Stimulated activated naive CD4-positive, alpha-beta T cell treated with Interleukin-2 at 50 U/mL for 16 hours (primary cell): ENCODE measurements around the gene SNX32.
"Not testable (repeated sequence)": the region's sequence is repeated elsewhere in the genome, so short reads cannot be mapped to it uniquely, and the experiment has no call there.

Source experiments
- DNase-seq: peaks from one replicate; lab custom pipeline; 2025; lab: John Stamatoyannopoulos, UW

SNX32 gene

DNA sequence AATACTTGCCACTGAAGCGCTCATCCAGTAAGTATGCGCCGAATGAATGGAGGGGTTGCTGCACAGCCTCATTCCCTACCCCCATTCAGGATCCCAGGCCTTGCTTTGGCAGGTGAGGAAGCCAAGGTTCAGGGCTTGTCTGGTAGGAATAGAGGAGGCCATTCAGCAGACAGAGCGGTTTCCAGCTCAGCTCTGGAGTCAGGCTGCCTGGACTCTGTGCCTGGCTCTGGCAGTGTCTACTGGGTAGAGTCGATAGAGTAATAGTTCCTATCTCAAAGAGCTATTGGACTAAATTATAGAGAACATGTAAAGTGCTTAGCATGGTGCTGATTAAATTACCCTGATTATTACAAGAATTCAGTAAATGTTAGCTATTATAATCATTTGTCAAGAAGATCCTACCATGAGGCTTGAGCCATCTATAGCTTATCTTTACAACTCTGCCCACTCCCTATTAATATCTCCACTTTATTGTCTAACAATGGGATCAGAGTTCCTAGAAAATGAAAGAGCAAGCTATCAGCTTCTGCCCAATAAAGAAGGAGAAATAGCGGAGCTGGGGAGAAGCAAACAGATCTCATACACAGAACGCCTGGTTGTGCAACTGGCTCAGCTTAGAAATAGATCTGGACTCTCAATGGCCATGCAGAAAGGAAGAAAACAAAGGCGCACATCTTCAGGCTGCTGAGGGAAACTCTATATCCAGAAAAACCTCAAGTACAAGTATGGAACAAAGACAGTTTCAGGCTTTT, 6.6 kb upstream of the SNX32 start:
- DNase-seq: no peak

DNA sequence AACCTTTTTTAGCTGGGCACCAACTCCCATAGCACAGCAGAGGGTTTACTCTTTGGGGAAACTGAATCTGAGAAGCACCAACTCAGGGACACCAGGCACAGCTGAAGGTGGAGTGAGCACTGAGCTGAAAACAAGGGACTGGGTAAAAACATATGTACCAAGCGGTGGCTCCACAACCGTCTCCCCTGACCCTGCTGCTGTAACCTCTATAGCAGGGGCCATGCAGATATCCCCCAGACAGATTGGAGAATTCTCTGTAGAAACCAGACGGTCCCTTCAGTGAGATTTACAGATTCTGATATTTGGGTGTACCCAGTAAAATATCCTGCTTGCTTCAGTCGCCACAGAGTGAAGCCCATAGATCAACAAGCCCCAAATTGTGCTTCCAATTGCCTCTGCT, 4.3 kb upstream of the SNX32 start:
- DNase-seq: no peak

DNA sequence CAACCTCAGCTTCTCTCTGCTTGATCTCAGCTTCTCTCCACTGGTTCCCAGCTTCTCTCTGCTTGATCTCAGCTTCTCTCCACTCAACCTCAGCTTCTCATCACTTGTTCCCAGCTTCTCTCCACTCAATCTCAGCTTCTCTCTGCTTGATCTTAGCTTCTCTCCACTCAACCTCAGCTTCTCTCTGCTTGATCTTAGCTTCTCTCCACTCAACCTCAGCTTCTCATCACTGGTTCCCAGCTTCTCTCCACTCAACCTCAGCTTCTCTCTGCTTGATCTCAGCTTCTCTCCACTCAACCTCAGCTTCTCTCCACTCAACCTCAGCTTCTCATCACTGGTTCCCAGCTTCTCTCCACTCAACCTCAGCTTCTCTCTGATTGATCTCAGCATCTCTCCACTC, 1.5 kb upstream of the SNX32 start:
- DNase-seq: not testable (repeated sequence)

DNA sequence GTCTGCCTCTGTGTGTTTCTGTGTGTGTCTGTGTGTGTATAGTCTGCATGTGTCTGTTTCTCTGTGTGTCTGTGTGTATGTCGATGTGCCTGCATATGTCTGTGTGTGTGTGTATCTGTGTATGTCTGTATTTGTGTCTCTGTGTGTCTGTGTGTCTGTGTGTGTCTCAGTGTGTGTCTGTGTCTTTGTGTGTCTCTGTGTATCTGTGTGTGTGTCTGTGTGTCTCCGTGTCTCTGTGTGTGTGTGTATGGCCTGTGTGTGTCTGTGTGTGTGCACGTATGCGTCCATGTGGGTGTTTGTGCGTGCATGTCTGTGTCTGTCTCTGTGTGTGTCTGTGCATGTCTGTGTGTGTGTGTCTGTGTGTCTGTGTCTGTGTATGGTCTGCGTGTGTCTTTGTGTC, 439 bp downstream of the SNX32 start:
- no peak for DNase-seq

DNA sequence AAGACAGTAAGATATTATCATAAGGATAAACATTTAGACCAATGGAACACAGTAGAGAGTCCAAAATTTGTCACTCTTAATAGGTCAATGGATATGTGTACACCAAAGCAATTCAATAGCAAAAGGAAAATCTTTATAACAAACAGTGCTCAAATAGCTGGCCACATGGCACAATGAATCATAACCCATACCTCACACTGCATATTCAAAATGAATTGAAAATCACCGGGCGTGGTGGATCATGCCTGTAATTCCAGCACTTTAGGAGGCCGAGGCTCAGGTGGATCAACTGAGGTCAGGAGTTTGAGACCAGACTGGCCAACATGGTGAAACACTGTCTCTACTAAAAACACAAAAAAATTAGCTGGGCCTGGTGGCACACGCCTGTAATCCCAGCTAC, 8.4 kb downstream of the SNX32 start:
- no peak for DNase-seq

DNA sequence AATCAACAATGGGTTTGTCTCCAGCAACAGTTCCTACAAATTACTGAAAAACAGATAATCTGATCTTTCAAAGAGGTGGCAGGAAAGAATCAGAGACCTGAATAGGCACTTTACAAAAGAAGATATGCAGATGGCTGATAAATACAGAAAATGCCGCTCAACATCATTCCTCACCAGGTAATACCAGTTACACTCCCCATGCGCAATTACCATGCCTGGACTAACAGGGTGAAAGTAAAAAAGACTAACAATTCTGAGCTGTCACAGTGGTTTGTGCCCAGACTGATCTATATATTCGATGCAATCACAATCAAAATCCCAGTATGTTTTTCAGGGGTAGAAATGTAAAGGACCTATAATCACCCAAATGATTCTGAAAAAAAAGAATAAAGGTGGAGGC, 10.0 kb downstream of the SNX32 start:
- DNase-seq: no peak

DNA sequence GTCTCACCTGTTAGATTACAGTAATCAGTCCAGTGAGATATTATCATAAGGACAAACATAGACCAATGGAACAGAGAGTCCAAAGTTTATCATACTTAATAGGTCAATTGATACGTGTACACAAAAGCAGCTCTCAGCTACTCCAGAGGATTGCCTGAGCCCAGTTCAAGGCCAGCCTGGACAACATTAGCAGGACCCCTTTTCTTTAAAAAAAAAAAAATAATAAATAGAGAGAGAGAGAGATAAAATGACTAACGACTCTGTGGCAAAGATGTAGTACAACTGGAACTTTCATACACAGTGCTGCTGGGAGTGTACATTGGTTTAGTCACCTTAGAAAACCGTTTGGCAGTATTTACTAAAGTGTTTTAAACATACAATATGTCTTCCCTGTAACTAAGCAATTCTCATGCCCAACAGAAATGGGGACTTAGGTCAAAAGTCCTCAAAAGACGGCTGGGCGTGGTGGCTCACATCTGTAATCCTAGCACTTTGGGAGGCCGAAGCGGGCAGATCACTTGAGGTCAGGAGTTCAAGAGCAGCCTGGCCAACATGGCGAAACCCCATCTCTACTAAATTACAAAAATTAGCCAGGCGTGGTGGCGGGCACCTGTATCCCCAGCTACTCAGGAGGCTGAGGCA, 10.6 kb downstream of the SNX32 start:
- no peak for DNase-seq

DNA sequence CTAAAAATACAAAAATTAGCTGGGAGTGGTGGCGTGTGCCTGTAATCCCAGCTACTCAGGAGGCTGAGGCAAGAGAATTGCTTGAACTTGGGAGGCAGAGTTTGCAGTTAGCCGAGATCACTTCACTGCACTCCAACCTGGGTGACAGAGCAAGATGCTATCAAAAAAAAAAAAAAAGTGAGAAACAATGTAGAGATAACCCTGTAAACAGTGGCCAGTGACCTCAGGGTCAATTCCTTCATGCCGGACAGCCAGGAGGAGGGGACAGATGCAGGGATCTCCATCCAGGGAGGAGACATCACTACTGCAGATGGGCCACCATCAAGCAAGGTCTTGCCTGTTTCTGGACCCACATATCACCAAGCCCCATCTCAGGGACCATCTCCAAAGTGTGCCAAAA, 14.0 kb downstream of the SNX32 start:
- no peak for DNase-seq

DNA sequence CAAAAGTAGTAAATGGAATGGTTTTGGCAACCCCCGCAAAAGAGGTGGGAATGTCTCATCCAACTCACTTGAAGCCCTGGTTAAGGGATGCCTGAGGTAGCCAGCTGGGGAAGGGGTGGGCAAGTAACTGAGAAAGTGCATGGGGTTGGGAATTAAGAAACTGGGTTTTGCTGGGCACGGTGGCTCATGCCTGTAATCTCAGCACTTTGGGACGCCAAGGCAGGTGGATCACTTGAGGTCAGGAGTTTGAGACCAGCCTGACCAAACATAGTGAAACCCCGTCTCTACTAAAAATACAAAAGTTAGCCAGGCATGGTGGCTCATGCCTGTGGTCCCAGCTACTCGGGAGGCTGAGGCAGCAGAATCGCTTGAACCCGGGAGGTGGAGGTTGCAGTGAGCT, 14.9 kb downstream of the SNX32 start:
- DNase-seq: not testable (repeated sequence)

DNA sequence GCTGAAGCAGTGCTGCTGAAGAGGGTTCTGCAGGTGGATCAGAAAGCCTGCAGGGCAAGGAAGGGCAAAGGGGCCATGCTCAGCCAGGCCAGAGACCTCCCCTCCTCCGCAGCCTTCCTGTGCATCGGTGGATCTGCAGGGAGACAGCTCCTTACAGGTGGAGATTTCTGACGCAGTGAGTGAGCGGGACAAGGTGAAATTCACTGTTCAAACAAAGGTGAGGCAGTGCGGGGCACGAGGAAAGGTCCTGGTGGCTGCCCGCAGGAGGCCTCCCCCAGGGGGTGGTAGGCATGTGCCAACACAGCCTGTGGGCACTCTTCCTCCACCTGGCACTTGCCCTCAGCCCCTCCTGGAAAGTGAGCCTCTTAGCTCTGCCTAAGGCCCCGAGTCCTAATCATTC, 15.6 kb downstream of the SNX32 start:
- DNase-seq: no peak

DNA sequence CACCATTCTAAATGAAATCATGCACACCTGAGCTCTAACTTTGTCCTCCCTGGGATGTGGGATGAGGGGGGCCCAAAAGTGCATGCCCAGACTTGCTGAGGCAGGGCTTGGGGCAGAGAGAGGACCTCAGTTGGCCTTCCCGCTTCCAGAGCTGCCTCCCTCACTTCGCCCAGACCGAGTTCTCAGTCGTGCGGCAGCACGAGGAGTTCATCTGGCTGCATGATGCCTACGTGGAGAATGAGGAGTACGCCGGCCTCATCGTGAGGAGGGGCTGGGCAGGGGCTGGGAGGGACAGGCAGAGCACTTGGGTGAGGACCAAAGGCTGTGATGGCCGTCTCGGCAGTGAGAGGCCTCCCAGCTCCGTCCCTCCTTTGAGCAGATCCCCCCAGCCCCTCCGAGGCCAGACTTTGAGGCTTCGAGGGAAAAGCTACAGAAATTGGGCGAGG, 16.0 kb downstream of the SNX32 start:
- DNase-seq: no peak

DNA sequence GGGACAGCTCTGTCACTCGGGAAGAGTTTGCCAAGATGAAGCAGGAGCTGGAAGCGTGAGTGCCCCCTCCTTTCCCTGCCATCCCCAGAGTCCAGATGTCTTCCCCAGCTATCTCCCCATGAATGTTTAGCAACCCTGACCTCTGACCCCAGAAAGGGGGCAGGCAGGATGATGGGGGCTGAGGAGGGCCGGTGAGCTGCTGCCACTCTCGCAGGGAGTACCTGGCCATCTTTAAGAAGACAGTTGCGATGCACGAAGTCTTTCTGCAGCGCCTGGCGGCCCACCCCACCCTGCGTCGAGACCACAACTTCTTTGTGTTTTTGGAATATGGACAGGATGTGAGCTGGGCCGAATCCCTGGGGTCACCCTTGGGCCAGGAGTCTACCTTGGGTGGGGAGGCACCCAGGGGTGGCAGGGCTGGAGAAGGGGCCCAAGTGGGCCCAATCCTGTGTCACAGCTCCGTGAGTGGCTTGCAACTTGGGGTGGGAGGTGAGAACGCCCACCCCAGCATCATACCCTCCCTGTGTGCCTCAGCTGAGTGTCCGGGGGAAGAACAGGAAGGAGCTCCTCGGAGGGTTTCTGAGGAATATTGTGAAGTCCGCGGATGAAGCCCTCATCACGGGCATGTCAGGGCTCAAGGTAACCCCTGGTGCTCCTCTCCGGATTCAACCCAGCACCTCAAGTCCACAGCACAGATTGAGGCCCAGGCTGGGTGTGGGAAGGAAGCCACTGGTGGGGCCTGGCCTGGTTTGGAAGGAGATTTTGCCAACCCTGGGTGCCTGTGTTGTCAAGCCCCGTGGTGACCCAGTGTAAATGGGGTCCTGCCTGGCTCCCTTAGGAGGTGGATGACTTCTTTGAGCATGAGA, 16.7 kb downstream of the SNX32 start:
- no peak for DNase-seq

DNA sequence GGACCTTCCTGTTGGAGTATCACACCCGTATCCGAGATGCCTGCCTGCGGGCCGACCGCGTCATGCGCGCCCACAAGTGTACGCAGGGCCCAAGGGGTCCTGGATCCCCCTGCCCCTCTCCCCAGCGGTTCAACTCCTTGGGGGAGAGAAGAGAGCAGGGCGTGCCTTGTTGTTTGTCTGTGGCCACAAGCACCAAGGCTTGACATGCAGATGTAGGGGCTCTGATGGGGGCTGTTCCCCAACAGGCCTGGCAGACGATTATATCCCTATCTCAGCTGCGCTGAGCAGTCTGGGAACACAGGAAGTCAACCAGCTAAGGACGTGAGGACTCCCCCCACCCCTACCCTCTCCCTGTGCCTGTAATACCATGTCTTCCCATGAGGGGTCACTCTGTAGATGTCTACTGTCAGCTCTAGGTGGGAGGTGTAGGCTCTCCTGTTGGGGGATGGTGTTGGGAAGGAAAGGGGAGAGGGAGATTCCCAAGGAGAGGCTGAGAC, 17.4 kb downstream of the SNX32 start:
- no peak for DNase-seq

DNA sequence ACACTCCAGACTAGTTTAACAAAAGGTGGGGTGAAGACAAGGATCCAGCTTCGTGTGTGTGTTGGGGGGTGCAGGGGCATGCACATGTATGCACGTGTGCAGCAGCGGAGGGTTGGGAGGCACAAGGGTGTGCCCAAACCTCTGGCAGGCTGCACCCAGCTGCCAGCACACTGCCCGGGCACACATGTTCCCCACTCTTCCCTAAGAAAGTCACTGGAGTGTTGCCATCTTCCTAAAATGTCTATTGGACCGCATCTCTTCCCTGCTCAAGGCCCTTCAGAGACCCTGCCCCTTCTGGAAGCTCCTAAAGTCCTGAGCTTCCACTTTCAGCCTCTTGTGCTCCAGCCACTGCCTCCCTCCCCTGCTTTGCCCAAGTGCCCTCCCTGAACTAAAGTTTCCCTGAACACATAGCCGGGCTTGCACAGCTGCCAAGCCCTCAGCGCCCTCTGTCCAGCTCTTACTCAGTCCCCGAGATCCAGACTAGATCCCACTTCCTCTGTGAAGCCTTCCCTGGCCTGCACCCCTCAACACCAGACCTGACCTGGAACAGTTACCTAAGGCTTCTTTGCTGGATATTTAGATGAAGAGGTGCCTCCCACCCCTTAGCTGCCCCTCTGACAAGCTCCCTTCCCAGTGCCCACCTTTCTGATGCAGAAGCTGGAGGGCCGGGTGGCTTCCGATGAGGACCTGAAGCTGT, 18.2 kb downstream of the SNX32 start:
- no peak for DNase-seq

DNA sequence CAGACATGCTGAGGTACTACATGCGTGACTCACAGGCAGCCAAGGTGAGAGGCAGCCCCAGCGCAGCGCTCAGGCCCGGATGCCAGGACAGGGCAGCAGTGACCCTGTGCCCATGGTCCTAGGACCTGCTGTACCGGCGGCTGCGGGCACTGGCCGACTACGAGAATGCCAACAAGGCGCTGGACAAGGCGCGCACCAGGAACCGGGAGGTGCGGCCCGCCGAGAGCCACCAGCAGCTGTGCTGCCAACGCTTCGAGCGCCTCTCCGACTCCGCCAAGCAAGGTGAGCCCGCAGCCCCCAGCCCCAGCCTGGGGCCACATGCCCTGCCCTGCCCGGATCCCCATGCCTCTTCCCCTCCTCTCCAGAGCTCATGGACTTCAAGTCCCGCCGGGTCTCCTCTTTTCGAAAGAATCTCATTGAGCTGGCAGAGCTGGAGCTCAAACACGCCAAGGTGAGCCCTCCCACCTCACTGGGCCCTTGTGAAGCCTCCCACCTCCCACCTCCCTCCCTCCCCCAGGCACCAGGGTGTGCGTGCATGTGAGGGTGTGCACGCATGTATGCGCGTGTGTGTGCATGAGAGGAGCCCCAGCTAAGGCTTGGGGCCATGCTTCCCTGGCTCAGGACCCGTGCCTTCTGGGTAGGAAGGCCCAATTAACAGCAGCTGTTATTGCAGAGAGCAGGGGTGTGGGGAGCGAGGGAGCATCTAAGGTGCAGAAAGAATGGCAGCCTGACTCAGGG, 18.9 kb downstream of the SNX32 start:
- DNase-seq: no peak

DNA sequence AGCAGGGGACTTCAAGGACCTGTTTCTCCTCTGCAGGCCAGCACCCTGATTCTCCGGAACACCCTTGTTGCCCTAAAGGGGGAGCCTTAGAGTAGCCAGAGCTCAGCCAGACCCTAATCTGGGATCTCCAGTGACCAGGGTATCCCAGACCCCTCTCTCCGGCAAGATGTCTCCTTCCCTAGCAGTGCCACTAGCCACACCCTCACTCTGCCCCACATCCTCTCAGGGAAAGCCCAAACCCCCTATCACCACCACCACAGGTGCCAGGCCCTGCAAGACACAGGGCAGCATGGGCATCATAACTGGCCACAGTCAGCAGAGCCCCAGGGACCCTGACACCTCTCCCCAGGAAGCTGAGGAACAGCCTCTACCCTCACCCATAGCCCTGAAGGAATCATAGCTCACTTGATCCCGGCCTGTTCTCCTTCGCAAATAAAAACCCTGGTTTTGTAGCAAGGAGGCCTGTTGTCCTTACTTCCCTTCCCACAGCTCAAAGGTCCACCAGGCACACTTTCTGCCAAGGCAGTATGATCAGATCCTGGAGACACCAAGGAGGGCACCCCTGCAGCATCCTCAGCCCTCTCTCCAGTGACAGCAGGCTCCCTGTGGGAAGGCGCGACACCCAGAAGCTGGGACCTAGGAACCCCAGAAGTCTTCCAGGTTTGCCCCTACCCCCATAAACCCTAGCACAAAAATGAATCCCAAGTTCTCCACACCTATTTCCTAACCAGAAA, 19.6 kb downstream of the SNX32 start:
- no peak for DNase-seq

DNA sequence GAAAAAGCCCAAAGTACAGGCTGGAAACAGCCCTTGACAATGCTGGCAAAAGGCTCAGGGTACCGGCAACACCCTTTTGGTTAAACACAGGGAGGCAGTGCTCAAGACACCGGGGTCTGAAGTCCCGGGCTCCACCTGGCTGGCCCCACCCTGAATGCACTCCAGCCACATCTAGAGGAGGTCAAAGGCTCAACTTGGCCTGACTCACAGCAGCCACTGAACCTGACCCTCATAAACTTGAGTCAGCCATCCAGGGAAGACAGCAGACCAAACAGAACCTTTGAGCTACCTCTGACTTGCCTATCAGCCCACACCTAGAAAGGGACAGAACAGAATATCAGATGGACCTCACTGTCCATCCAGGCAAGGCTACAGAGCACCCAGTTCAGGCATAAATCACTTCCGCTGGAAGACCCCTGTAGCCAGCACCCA, 20.4 kb downstream of the SNX32 start:
- no peak for DNase-seq

DNA sequence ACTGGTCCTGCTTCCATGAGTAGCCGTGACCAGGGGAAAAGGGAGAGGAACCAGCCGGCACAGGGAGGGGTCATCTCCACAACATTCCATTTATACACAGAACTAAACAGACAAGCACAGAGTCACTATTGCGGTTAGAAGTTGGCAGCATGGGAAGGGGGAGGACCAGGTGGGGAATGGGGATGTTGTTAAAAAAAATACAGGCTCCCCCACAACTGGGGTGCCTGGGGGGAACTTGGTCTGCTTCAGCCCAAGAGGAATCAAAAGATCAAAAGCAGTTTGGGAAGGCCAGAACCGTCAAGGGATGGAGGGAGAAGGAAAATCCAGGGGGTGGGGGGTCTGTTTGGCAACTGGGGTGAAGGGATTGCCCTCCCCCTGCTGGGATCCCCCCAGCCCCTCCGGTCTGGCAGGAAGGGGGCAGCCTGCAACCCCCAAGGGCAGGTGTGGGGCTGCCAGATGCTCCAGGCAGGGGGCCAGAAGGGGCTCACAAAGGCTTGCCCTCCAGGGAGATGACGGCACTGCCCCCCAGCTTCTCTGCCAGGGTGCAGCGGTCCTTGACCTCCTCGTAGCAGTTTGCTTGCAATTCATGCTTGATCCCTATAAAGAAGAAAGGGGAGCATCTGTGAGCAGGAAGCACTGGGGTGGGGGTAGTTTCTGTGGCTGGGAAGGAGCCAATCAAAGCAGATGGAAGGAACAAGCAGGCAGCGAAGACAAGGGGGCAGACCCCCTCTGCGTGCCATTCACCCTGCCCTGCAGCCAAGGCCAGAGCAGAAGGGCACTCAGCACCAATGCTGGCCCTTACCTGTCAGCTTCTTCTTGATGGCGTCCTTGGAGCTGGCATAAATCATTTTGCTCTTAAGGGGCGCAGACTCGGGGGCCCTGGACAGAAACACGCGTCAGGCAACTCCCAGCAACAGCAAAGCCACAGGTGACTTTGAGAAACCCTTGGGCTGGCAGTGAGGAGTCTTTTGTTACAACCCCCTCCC, 21.4 kb downstream of the SNX32 start:
- DNase-seq: no peak

DNA sequence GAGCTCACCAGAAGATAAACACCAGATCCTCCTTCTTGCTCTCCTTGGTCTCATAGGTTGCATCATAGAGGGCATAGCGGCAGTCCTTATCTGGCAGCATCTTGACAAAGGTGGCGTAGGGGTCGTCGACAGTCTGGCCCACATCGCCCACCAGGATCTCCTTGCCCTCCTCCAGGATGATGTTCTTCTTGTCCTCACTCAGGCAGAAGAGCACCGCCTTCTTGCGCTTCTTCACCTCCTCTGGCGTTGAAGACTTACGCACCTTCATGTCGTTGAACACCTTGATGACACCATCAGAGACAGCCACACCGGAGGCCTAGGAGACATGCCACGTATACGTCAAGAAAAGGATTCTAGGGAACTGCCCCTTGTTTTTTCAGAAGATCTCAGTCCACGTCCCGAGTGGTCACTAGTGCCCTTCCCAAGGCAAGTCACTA, 22.2 kb downstream of the SNX32 start:
- DNase-seq: no peak
